Globus pallidus (tissue), 1 donor: ENCODE measurements around the gene DIP2C.

Experiments
- DNase-seq: peaks from one replicate; pipeline ENCODE4 v3.0.0-alpha.2; 2015; ENCODE audit warnings: low spot score

The DIP2C gene

GRCh38 chr10:571166-571565 lies 118.3 kb downstream of the DIP2C start:
- no peak for DNase-seq

GRCh38 chr10:570628-571163 lies 118.8 kb downstream of the DIP2C start:
- DNase-seq: no peak

- no peak for DNase-seq
These were observed 119.4 kb downstream of the DIP2C start for GRCh38 chr10:569961-570627.

GRCh38 chr10:568848-569247 lies 120.6 kb downstream of the DIP2C start:
- DNase-seq: no peak

- no peak for DNase-seq
These were observed 121.6 kb downstream of the DIP2C start for GRCh38 chr10:567869-568268.

GRCh38 chr10:566241-566885 lies 123.1 kb downstream of the DIP2C start:
- DNase-seq: no peak

GRCh38 chr10:565676-566075 lies 123.8 kb downstream of the DIP2C start:
- no peak for DNase-seq

- no peak for DNase-seq
These were observed 124.3 kb downstream of the DIP2C start for GRCh38 chr10:565146-565545.

- no peak for DNase-seq
These were observed 125.6 kb downstream of the DIP2C start for GRCh38 chr10:563827-564226.

- DNase-seq: no peak
These were observed 127.3 kb downstream of the DIP2C start for GRCh38 chr10:562142-562541.

- no peak for DNase-seq
These were observed 127.7 kb downstream of the DIP2C start for GRCh38 chr10:561721-562120.

GRCh38 chr10:560314-560992 lies 129.0 kb downstream of the DIP2C start:
- no peak for DNase-seq

- no peak for DNase-seq
These were observed 129.8 kb downstream of the DIP2C start for GRCh38 chr10:559767-560047.

- DNase-seq: no peak
These were observed 130.3 kb downstream of the DIP2C start for GRCh38 chr10:558891-559766.

GRCh38 chr10:558364-558763 lies 131.1 kb downstream of the DIP2C start:
- no peak for DNase-seq

GRCh38 chr10:557792-558328 lies 131.6 kb downstream of the DIP2C start:
- no peak for DNase-seq

GRCh38 chr10:556971-557637 lies 132.4 kb downstream of the DIP2C start:
- no peak for DNase-seq

- no peak for DNase-seq
These were observed 133.7 kb downstream of the DIP2C start for GRCh38 chr10:555682-556350.

- DNase-seq: no peak
These were observed 134.2 kb downstream of the DIP2C start for GRCh38 chr10:555281-555680.

- DNase-seq: no peak
These were observed 135.2 kb downstream of the DIP2C start for GRCh38 chr10:554182-554848.
